IMR-90 (cell line): Measurements from ENCODE around the gene RPL31. TPM values are rescaled to one million over a fixed set of nuclear protein-coding genes. Genes with fewer than 3 reads are reported as not detected.

Experiments used
- ATAC-seq: fragments of 200-7000 bp; cut with Tn5 transposase; 2 replicates; pipeline ENCODE4 v1.9.1; 2020; ENCODE audit warnings: low read depth, mild to moderate bottlenecking, moderate library complexity
- BruUV-seq: library from RNA; stranded (reverse); fragments of 400-500 nt; replicated peaks from 2 replicates; lab custom pipeline; 2021; lab: Mats Ljungman, UMichigan
- CTCF ChIA-PET: fragments of 300-600 bp; formaldehyde crosslinking; extraction: SDS; loops from one replicate; lab custom pipeline; 2021; ENCODE audit warnings: antibody characterized with exemption; lab: Yijun Ruan, JAX
- POLR2A ChIA-PET: fragments of 300-600 bp; sonication (Branson Sonifier 250); formaldehyde crosslinking; loops from one replicate; lab custom pipeline; 2022; ENCODE audit warnings: antibody characterized with exemption; ENCODE audit not compliant: unreplicated experiment; lab: Charles Lee
- DNase-seq: peaks from one replicate; pipeline ENCODE4 v3.0.0; 2013
- H2AFZ ChIP-seq: replicated peaks from 2 replicates; pipeline ENCODE3; 2013; ENCODE audit warnings: low read length, mild to moderate bottlenecking; ENCODE audit not compliant: poor library complexity
- H2AK5ac ChIP-seq: 2 replicates; pipeline ENCODE4 v1.6.1; 2013; ENCODE audit warnings: low read depth, low read length, inconsistent platforms
- H2AK9ac ChIP-seq: replicated peaks from 2 replicates; pipeline ENCODE3; 2013; ENCODE audit warnings: mild to moderate bottlenecking, low read depth, low read length, moderate library complexity; ENCODE audit not compliant: poor library complexity
- H2BK120ac ChIP-seq: 2 replicates; pipeline ENCODE4 v1.6.1; 2013; ENCODE audit warnings: low read depth, low read length, inconsistent platforms
- H2BK15ac ChIP-seq: 3 replicates; pipeline ENCODE4 v1.6.1; 2013; ENCODE audit warnings: low read depth, low read length, inconsistent platforms
- H2BK20ac ChIP-seq: 2 replicates; pipeline ENCODE4 v1.6.1; 2013; ENCODE audit warnings: low read depth, mild to moderate bottlenecking, inconsistent platforms, low read length, moderate library complexity
- H2BK5ac ChIP-seq: 2 replicates; pipeline ENCODE4 v1.6.1; 2013; ENCODE audit warnings: mild to moderate bottlenecking, low read depth, low read length, inconsistent platforms; ENCODE audit not compliant: poor library complexity, severe bottlenecking
- H3K14ac ChIP-seq: replicated peaks from 2 replicates; pipeline ENCODE4 v1.6.1; 2013; ENCODE audit warnings: low read depth, low read length, inconsistent platforms
- H3K18ac ChIP-seq: 2 replicates; pipeline ENCODE4 v1.6.1; 2013; ENCODE audit warnings: low read depth, low read length, control low read depth
- H3K23ac ChIP-seq: 2 replicates; pipeline ENCODE4 v1.6.1; 2013; ENCODE audit warnings: low read depth, low read length, inconsistent platforms
- H3K27ac ChIP-seq: 2 replicates; pipeline ENCODE4 v1.5.1; 2013; ENCODE audit warnings: mild to moderate bottlenecking, control low read depth, low read length; ENCODE audit not compliant: insufficient read depth
- H3K27me3 ChIP-seq: 2 replicates; pipeline ENCODE4 v1.6.1; 2013; ENCODE audit warnings: low read length; ENCODE audit not compliant: control insufficient read depth, insufficient read depth
- H3K36me3 ChIP-seq: 2 replicates; pipeline ENCODE4 v1.6.1; 2013; ENCODE audit warnings: low read length, mixed read lengths; ENCODE audit not compliant: control insufficient read depth, insufficient read depth
- H3K4ac ChIP-seq: 2 replicates; pipeline ENCODE4 v1.6.1; 2013; ENCODE audit warnings: low read depth, low read length, inconsistent platforms
- H3K4me1 ChIP-seq: 2 replicates; pipeline ENCODE4 v1.6.1; 2013; ENCODE audit warnings: low read length, mixed read lengths; ENCODE audit not compliant: control insufficient read depth, insufficient read depth
- H3K4me2 ChIP-seq: 2 replicates; pipeline ENCODE4 v1.6.1; 2013; ENCODE audit warnings: low read depth, mild to moderate bottlenecking, control low read depth, low read length, moderate library complexity
- H3K4me3 ChIP-seq: 2 replicates; pipeline ENCODE4 v1.5.1; 2013; ENCODE audit warnings: low read depth, mild to moderate bottlenecking, control low read depth, low read length, moderate library complexity; ENCODE audit not compliant: insufficient read depth
- H3K56ac ChIP-seq: 2 replicates; pipeline ENCODE4 v1.6.1; 2013; ENCODE audit warnings: low read length, inconsistent platforms; ENCODE audit not compliant: insufficient read depth; ENCODE audit errors: extremely low read depth
- H3K79me1 ChIP-seq, 2 experiments: 2 replicates each; pipeline ENCODE4 v1.6.1; 2013; ENCODE audit warnings: low read length in 2 of 2, inconsistent platforms in 1 of 2, low read depth in 1 of 2
- H3K9ac ChIP-seq: 2 replicates; pipeline ENCODE4 v1.6.1; 2013; ENCODE audit warnings: low read depth, low read length, control low read depth
- H3K9me1 ChIP-seq: 2 replicates; pipeline ENCODE4 v1.6.1; 2013; ENCODE audit warnings: low read length, inconsistent platforms; ENCODE audit not compliant: insufficient read depth
- H3K9me3 ChIP-seq: 2 replicates; pipeline ENCODE4 v1.6.1; 2013; ENCODE audit warnings: low read length; ENCODE audit not compliant: control insufficient read depth, insufficient read depth
- H4K20me1 ChIP-seq: 2 replicates; pipeline ENCODE4 v1.6.1; 2013; ENCODE audit warnings: low read length, inconsistent platforms; ENCODE audit not compliant: insufficient read depth
- H4K5ac ChIP-seq: 2 replicates; pipeline ENCODE4 v1.6.1; 2013; ENCODE audit warnings: mild to moderate bottlenecking, low read depth, low read length, control low read depth
- H4K8ac ChIP-seq, 2 experiments: 2 replicates each; pipeline ENCODE4 v1.6.1; 2013; ENCODE audit warnings: low read depth in 2 of 2, low read length in 2 of 2, control low read depth in 1 of 2, inconsistent platforms in 1 of 2
- H4K91ac ChIP-seq: 2 replicates; pipeline ENCODE4 v1.6.1; 2013; ENCODE audit warnings: low read depth, low read length, inconsistent platforms; ENCODE audit not compliant: insufficient read depth
- MAZ ChIP-seq: IDR thresholded peaks from 2 replicates; pipeline ENCODE4 v1.6.1; 2012; ENCODE audit warnings: low read depth, mild to moderate bottlenecking, low read length, improper control_type of control experiment, moderate library complexity, borderline replicate concordance
- MXI1 ChIP-seq: IDR thresholded peaks from 2 replicates; pipeline ENCODE4 v1.6.1; 2012; ENCODE audit warnings: low read depth, mild to moderate bottlenecking, low read length, moderate library complexity, borderline replicate concordance
- NFE2L2 ChIP-seq: fragments of 150-350 bp; IDR thresholded peaks from 2 replicates; pipeline ENCODE4 v1.6.1; 2016; ENCODE audit warnings: low read depth, mild to moderate bottlenecking, low read length
- RAD21 ChIP-seq: IDR thresholded peaks from 2 replicates; pipeline ENCODE4 v1.6.1; 2012; ENCODE audit warnings: low read length, improper control_type of control experiment
- WGBS, 2 experiments: methylation state at CpG; one replicate each; pipeline versions ENCODE4 v1.1.5 to v1.1.7; 2013; ENCODE audit warnings: missing lambda C conversion rate in 2 of 2; ENCODE audit not compliant: insufficient read length in 1 of 2; ENCODE audit errors: extremely low coverage in 2 of 2; 5-methylcytosine and 5-hydroxymethylcytosine counted together
- dilution Hi-C: fragments of 300-500 bp; cut with HindIII; formaldehyde crosslinking; loops from one replicate; pipeline ENCODE4 v1.14.3; 2018; ENCODE audit warnings: low sequenced_read_pairs; ENCODE audit not compliant: unreplicated experiment
- in situ Hi-C: fragments of 300-500 bp; cut with MboI; formaldehyde crosslinking; loops from 3 replicates; pipeline ENCODE4 v1.14.3; 2019; ENCODE audit warnings: low sequenced_read_pairs, inconsistent platforms, mixed read lengths
- intact Hi-C: fragments of 100-400 bp; cut with micrococcal nuclease; formaldehyde crosslinking; loops from 2 replicates; pipeline ENCODE4 v1.10.0; 2022
- polyA plus RNA-seq, 3 experiments: library from polyadenylated mRNA; depleted of rRNA; stranded (reverse); fragments of >200 nt; gene quantifications; 2 replicates each; pipeline ENCODE4 v1.2.3, GENCODE V29; 2012; ENCODE audit warnings: low replicate concordance in 1 of 3
- total RNA-seq: library from RNA; depleted of rRNA; stranded (reverse); fragments of >200 nt; gene quantifications from 2 replicates; pipeline ENCODE4 v1.2.3, GENCODE V29; 2012

The RPL31 gene
- total and polyA plus RNA-seq, 2 of the 4 experiments (the other 2 are of a cell fraction) = 358 to 2,908 TPM

DNA sequence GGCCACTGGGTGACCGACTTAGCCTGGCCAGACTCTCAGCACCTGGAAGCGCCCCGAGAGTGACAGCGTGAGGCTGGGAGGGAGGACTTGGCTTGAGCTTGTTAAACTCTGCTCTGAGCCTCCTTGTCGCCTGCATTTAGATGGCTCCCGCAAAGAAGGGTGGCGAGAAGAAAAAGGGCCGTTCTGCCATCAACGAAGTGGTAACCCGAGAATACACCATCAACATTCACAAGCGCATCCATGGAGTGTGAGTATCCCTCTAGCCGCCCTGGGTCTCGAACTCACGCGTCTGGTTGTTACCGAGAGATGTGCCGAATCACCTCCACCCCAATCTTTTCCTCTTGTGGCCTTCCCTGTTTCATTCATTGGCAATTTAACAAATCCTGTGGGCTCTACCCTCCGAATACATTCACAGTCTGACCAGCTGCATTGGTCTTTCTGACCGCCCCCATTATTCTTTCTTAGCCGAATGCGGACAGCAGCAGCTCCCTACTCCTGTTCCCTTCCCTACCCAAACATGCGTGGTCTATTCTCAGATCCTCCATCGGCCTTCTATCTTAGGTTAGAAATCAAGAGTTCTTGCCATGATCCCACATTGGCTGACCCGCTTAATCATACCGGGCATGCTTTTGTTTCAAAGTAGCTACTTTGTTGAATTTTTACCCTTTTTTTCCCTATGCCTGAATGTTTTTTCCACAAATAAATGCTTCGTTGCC lies 631 bp downstream of the RPL31 start:
- H4K20me1 ChIP-seq = peaks cover 50% of the 10 kb centered on the region
- CTCF ChIA-PET = interaction anchor here (0.7 to 1.3 kb wide), 2 partner anchors 186 to 267 kb away, joined by 3 to 4 read pairs; no protein-coding TSS in a partner anchor
- no peak overlapping the region for H2BK15ac ChIP-seq
- peak overlapping the region; percentile 96 for H2AK5ac ChIP-seq
- POLR2A ChIA-PET = interaction anchor here (0.5 to 1.0 kb wide), 4 partner anchors 10 to 694 kb away, joined by 3 to 6 read pairs (median 4); no protein-coding TSS in a partner anchor
- peak overlapping the region; percentile 8; the same call in 1 of the 2 replicates for H2BK120ac ChIP-seq
- H2BK5ac ChIP-seq = peak overlapping the region; percentile 47
- H3K14ac ChIP-seq = peak overlapping the region; percentile 93
- peak overlapping the region; percentile 86 to 90 for H4K8ac ChIP-seq
- peak overlapping the region; percentile 35 for H4K5ac ChIP-seq
- H3K23ac ChIP-seq = peak overlapping the region; percentile 96
- DNase-seq (no peak), ATAC-seq (peak; percentile 7; the same call in 1 of the 2 replicates)
- peak overlapping the region; percentile 83 for H3K27ac ChIP-seq
- H3K79me1 ChIP-seq = peaks cover 21 to 47% of the 10 kb centered on the region in 2 experiments
- peak overlapping the region; percentile 88 for H3K56ac ChIP-seq
- H4K91ac ChIP-seq = peak overlapping the region; percentile 86
- dilution Hi-C loops = no loop called here
- H3K4ac ChIP-seq = peak overlapping the region; percentile 91
- H3K9ac ChIP-seq = peak overlapping the region; percentile 93
- intact Hi-C loops = loop anchor here (5.0 kb wide), 1 partner anchor 270 kb away; no protein-coding TSS in a partner anchor
- TF ChIP-seq NFE2L2 = no peak
- TF ChIP-seq MAZ = no peak
- TF ChIP-seq MXI1 = 0 out of 2 replicates have a peak, but pooled peaks have one; percentile 10
- TF ChIP-seq RAD21 = no peak
- in situ Hi-C loops = no loop called here
- H3K27me3 ChIP-seq = no peaks in the 10 kb centered on the region
- BruUV-seq = TSS peak; percentile 73
- H3K9me1 ChIP-seq = peaks cover 23% of the 10 kb centered on the region
- no peak overlapping the region for H2BK20ac ChIP-seq
- H2AFZ ChIP-seq = peak overlapping the region; percentile 99
- H3K36me3 ChIP-seq = peaks cover 36% of the 10 kb centered on the region
- 1% methylated on average over 13 of the region's 26 CpGs; no CpG with 5 or more reads in 1 of the 2 experiments for WGBS, 2 experiments
- peak overlapping the region; percentile 99 for H2AK9ac ChIP-seq
- H3K4me1 ChIP-seq = peaks cover 9% of the 10 kb centered on the region
- H3K4me3 ChIP-seq = peak overlapping the region; percentile 77
- no peaks in the 10 kb centered on the region for H3K9me3 ChIP-seq
- peak overlapping the region; percentile 10; the same call in 1 of the 2 replicates for H3K18ac ChIP-seq
- peak overlapping the region; percentile 95 for H3K4me2 ChIP-seq
